Measurements from ENCODE around the gene ZNF362.
"Not testable (repeated sequence)": the region's sequence is repeated elsewhere in the genome, so short reads cannot be mapped to it uniquely, and the experiment has no call there.

Gene ZNF362, protein sequence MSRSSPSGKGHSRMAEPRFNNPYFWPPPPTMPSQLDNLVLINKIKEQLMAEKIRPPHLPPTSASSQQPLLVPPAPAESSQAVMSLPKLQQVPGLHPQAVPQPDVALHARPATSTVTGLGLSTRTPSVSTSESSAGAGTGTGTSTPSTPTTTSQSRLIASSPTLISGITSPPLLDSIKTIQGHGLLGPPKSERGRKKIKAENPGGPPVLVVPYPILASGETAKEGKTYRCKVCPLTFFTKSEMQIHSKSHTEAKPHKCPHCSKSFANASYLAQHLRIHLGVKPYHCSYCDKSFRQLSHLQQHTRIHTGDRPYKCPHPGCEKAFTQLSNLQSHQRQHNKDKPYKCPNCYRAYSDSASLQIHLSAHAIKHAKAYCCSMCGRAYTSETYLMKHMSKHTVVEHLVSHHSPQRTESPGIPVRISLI

DNA sequence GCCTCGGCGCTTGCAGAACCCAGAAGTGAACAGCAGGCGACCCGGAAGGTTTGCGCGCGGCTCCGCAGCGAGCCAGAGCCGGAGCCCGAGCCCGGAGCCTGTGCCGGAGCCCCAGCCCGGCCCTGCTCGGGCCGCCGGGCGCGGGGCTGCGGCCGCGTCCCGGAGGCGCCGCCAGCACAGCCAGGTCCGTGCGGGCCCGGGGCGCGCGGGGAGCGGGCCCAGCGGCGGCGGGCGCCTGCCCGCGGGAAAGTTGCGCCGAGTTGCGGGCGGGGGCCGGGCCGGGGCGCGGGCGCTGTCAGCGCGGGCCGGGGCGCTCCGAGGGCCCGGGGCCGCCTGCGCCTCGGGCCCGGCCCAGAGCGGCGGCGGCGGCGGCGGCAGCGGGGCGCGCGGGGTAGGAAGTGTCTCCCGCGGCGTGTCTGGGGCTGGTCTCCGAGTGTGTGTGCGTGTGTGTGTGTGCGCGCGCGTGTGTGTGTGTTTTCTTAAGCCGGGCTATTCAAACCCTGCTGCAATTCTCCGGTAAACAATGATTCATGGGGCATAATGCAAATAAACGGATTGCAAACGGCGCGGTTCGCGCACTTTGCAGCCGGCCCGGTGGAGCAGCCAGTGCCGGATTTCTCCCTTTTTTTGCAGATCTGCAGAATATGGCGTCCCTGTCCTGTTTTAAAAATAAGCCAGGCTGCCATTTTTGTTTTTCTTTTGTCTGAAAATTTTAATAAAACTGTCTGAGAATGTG lies at the start of gene ZNF362:
TSS of gene ZNF362 (plus strand) at position 22 of the 736 bp plus-strand sequence. CDS start 14,083 bp downstream, outside the sequence.
- peak; percentile 30 for DNase-seq

DNA sequence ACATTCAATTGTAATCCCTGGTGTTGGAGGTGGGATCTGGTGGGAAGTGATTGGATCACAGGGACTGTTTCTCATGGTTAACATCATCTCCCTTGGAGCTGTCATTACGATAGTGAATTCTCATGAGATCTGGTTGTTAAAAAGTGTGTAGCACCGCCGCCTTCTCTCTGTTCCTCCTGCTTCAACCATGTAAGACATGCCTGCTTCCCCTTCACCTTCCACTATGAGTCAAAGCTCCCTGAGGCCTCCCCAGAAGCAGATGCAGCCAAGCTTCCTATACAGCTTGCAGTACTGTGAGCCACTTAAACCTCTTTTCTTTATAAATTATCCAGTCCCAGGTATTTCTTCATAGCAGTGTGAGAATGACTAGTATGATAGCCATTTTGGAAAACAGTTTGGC lies 44.3 kb upstream of the ZNF362 start:
- DNase-seq = no peak

DNA sequence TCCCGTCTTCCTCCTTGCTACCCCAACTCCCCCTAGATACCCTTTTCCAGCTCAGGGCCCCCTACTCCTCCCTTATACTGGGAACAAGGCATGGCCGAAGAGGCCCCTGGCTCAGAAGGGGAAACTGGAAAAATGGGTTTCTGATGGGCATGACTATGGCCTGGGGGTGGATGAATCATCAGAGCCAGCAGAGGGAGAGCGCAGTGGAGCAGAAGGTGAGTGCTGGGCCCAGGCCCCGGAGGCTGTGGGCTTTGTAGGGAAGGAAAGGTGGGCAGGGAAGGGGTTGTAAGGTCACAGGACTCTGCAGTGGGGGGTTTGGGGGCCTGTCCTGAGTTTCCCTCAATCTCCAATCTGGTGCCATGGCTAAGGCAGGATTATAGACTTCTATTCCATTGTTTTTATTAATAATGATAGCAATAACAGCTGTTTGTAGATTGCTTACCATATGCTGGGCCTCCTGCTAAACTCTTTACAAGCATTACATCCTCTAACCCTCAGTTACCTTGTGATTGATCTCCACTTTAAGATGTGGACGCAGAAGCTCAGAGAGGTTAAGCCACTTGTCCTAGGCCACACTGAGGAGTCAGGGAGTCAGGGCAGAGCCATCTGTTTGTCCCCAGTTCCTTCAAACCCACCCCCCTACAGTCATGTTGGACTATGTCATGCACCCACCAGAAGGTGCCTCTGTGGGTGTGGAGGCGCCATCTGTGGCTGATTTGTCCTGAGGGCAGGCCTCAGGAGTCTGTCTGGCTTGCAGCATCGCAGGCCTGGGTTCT lies 36.2 kb upstream of the ZNF362 start:
- peak; percentile 60 for DNase-seq

DNA sequence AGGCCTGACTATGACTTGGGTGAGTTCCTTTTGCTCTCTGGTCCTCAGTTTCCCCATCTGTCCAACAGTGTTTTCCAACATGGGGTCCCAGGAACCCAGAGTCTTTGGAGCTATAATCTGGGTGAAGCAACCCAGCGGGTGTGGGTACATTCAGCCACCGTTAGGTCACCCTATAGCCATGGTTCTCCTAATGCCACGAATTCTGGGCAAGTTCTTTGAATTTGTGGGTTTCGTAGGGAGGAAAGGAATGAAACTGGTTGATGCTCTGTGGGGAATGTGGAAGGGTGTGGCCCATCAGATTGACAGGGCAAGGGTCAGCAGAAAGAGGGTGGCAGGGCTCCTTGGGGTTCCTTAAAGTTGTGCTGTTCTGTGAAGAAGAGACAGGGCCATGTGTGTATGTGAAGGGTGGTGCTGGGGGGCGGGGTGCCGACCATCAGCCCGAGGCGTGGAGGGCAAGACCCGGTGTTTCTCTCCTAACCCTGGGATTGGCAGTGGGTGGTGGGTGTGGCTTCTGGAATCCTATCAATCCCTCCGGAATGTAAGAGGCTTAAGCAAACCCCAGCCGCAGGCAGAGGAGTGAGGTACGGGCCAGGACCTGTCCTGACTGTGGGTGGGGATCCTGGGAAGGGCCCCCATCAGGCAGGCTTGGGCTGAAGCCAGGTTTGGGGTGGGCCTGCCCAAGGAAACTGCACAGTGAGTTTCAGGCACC lies 35.5 kb upstream of the ZNF362 start:
- DNase-seq = no peak

DNA sequence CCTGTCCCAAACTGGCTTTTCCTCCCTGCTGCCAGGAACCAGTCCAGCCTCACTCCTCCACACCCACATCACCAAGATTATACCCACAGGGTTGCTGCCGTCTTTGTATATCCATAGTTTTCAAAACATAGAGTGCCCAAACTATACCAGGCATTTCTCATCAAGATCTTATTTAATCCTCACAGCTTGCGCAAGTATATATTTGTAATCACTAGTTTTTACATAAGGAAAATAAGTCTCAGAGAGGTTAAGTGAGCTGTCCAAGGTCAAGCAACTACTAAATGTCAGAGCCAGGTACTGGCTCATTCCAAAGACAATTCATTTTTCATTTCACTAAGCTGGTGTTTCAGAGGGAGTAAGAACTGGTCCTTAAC lies 34.9 kb upstream of the ZNF362 start:
- DNase-seq = no peak

DNA sequence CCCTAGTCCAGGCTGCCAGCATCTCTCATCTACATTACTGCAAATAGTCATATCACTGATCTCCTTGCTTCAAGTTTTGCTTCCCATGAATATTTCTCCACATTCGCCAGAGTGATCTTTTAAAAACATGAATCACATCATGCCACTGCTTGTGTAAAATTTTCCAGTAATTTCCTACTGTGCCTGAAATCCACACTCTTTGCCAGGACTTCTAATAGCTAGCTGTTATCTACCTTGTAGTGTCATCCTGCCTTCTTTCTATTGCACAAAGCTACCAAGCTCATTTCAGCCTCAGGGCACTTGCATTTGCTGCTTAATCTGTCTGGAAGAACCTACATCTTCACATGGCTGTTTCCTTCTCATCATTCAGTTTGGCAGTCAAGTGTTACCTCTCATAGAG lies 33.9 kb upstream of the ZNF362 start:
- no peak for DNase-seq

DNA sequence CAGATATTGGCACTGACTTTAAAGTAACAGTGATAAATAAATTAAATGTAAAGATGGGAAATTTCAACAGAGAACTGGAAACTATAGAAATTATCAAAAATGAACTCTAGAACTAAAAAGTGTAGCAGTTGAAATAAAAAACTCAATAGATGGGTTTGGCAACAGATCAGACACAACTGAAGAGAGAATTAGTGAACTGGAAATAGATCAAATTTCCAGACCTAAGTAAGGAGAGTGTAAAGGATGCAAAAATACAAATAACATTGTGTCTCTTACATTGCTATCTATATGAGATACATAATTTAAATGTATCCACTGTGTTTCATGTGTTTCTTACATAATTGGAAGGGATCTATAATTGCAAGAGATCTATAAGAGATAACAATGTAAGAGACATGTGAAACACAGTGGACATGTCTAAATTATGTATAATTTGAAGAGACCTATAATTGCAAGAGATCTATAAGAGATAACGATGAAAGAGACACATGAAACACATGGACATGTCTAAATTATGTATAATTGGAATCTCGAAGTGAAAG lies 32.1 kb upstream of the ZNF362 start:
- no peak for DNase-seq

DNA sequence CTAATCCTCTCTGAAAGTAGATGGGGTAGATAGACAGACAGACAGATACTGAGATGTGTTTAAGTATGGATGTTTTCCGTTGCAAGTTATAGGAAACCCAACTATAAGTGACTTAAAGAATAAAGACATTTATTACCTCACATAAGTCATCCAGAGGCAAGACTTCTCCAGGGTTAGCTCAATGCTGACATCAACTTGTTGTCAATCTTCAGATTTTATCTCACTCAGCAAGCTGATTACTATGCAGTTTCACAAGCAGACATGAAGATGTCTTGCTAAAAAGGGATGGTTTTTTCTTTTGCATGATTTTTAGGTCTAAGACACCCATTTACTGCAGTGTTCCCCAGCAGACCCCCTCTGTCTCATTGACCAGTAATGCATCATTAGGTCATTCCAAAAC lies 30.7 kb upstream of the ZNF362 start:
- DNase-seq = no peak

DNA sequence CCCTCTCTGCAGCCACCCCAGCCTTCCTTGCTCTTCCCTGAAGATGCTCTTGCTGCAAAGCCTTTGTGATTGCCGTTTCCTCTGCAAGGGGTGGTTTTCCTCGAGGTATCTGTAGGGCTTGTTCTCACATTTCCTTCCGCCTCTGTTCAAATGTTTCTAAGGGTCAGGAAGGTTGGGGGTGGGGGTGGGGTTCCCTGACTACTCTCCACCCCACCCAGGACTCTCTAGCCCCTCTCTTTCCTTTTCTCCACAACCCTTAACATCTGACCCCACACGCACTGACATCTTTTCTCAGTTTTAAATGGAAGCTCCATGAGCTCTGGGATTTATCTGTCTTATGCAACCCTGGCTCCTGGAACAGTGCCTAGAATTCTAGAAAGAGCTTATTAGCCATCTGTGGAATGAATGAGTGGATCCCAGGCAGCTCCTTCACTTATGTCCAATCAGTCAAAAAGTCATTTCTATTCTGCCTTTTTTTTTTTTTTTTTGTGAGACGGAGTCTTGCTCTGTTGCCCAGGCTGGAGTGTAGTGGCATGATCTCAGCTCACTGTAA lies 27.3 kb upstream of the ZNF362 start:
- peak; percentile 88 for DNase-seq

DNA sequence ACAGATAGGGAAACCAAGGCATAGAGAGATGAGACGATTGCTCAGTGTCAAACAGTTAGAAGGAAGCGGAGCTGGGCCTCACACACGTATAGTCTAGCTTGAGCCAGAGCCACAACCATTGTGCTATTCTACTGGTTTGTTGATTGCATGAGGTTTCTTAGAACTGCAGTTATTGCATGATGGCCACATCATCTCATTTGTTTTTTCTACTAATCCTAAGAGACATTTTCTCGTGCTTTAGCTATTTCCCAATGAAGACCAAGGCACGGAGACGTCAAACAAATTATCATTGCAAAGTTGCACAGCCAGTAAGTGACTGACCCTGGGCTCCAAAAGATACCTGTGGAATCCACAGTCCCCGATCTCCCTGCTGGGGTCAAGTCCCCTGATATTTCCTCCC lies 25.1 kb upstream of the ZNF362 start:
- no peak for DNase-seq

DNA sequence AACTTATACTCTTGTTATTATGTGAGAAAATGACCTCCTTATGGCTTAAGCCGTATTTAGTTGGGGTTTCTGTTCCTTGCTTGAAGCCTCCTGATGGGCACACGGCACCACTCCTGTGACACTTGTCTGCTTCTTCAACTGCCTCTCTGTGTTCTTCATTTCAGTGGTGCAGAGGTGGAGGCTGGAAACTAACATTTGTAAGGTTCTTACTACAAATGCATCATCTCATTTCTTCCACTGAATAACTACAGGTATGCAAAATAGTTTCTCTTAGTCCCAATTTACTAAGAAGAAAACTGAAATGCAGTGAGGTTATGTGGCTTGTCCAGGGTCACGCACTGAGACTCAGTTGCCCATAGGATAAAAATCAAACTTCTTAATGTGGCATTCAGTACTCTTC lies 23.6 kb upstream of the ZNF362 start:
- no peak for DNase-seq

DNA sequence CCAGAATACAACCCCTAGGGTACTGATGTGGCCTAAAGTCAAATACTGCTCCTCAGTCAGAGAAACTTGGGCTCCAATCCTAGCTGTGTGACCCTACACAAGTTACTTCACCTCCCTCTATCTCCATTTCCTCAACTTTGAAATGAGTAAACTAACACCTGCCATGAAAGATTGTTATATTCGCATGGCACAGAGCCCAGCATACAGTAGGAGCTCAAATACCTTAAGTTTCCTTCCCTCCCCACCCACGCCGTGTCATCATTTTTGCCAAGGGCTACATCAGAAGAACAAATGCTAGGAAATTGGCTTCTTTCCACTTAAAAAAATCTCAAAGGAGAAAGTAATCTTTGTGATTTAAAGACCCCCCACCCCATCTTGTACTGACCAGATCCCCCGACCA lies 22.2 kb upstream of the ZNF362 start:
- no peak for DNase-seq

DNA sequence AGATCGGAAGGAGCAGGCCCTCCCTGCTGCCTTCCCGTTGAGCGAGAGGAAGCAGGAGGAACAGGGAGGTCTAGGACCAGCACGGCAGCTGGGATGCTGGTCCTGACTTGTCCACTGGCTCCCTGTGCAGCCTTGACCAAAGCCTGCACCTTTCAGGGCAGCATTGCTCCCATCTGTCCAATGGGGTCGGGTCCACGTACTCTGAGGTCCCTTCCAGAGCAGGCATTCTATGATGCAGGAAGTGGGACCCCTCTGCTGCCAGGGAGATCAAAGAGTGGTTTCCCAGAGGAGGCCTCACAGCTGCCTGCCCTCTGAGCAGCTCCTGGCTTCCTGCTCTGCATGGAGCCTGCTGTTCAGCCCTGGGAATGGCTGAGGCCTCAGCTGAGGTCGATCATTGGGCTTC lies 21.7 kb upstream of the ZNF362 start:
- no peak for DNase-seq

DNA sequence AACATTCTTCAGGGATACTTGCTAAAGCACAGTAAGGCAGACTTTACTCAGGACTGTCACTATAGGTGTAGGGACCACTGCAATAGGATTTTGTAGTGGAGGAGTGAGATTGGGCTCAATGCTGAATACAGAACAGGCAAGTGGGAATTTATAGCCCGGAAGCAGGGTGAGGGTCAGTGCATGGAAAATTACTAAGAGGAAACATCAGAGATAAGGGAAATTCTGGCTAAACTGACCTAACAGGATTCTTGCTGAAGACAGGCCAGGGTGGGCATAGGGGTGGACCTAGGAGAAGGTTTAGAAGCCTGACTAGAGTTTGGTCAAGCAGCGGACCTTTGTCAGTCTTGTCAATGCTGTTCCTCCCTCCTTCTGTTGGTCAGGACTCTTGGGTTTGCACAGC lies 20.8 kb upstream of the ZNF362 start:
- no peak for DNase-seq

DNA sequence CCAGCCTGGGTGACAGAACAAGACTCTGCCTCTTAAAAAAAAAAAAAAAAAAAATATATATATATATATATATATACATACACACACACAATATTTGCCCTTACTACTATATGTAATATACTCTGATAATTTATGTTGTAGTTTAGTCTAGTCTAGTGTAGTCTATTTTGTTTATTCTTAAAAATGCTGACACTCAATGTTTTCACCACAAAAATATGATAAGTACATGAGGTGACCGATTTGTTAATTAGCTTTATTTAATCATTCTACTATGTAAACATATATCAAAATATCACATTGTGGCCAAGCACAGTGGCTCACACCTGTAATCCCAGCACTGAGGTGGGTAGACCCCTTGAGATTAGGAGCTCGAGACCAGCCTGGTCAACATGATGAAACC lies 19.8 kb upstream of the ZNF362 start:
- no peak for DNase-seq

DNA sequence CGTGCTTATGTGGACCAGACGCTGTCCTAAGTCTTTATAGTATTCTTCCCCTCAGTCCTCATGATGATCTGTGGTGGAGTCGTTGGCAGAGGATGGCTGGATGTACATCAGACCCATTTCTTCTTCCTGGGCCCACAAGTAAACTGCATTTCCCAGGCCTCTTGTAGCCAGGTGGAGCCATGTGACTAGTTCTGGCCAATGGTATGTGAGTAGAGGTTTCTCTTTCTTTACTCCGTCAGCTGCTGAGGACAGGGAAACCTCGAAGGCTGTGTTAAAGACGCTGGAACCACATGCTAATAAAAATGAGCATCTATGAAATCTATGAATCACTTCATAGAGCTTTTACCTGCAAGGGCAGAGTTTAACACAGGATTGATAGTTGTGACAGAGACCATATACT lies 18.7 kb upstream of the ZNF362 start:
- no peak for DNase-seq

DNA sequence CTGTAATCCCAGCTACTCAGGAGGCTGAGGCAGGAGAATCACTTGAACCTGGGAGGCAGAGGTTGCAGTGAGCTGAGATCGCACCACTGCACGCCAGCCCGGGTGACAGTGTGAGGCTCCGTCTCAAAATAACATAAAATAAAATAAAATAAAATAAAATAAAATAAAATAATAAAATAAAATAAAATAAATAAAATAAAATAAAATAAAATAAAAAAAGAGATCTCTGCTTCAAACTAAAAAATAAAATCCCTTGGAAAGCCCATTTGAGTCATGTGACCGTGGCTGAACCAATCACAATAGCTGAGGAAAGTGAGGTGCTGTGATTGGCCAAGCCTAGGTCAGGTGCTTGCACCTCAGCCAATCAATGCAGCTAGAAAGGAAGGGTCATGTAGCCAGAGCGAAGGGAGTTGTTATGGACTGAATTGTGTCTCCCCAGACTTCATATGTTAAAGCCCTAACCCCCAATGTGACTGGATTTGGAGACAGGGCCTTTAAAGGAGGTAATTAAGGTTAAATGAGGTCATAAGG lies 18.0 kb upstream of the ZNF362 start:
- DNase-seq = not testable (repeated sequence)

DNA sequence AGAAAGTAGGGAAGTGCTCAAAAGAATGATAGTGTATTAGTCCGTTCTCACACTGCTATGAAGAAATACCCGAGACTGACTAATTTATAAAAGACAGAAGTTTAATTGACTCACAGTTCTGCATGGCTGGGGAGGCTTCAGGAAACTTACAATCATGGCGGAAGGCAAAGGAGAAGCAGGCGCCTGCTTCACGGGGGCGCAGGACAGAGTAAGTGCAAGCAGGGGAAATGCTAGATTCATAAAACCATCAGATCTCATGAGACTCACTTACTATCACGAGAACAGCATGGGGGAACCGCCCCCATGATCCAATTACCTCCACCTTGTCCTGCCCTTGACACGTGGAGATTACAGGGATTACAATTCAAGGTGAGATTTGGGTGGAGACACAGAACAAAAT lies 16.9 kb upstream of the ZNF362 start:
- not testable (repeated sequence) for DNase-seq

DNA sequence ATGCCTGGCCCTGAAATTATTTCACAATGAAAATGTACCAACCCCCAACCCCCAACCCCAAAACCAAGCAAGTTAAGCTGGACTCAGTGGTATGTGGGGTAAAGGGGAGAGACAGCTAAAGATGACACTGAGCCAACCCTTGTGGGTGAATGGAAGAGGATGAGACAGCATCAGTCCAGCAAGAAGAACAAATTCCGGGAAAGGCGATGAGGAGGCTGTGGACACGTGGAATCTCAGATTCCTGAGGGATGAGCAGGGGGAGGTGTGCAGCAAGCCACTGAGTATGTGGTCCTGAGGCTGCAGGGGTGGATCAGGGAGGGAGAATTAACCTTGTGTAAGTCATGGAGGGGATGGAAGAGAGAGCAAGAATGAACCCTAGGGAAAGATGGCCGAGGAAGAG lies 14.4 kb upstream of the ZNF362 start:
- no peak for DNase-seq

DNA sequence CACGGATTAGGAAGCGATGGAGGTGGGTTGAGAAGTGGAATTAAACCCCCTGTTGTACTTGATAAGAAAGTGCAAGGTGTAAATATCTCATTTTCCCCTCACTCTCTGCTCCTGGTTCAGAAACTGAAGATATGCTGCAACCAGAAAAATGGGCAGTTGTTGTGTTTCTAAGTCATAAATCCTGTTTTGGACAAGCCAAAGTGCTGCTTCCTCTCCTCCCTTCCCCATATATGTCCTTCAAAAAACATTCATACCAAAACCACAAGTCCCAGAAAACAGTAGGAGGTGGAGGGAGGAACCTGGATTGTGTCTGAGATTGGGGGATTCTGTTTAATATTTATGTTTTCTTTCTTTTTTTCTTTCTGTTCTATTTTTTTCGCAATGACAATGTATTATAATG lies 13.6 kb upstream of the ZNF362 start:
- no peak for DNase-seq

DNA sequence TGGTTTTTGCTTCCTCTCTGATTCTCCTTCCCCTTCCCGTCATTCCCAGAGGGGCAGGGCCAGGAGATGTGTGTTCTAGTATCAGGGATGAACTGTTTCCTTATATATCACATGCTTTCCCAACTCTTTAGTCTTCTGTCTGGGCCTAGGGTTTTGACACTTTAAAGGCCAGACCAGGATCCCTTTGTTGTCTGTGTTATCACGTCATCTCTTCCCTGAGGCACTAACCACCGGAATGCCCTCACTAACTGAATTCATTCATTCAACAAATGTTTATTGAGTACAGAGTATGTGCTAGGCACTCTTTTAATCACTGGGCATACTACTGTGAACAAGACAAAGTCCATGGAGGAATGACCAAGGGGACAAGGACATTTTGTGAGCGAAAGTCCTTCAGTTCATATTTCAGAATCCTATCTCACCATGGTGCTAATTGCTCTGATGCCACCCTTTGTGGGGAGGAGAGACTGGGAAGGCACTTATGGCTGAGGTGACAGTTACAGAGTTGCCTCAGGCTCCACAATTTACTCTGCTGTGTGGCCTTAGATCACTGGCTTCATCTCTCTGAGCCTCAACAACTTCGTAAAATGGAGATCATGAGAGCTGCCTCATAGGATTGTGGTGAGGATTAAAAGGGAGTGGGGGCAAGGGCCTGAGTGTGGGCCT lies 12.0 kb upstream of the ZNF362 start:
- no peak for DNase-seq

DNA sequence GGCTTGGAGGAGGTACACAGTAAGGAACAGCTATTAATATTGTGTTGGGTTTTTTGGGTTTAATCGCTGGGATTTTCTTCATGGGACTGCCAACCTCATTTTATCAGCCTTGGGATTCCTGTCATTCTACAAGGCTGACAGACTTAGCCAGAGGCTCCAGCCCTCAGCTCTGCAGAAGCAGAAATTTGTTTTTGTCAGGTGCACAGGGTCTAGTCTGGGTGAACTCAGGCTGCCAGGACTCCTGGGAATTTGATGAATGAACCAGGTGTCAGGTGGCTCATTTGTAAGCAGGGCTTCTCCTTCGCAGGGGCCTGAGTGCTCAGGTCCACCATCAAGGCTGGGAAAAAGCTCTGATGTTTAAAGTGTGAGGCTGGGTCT lies 11.5 kb upstream of the ZNF362 start:
- DNase-seq = no peak
